Uterus (tissue), 2 donors: ENCODE measurements around the gene MTHFR.

Experiments
- POLR2A ChIP-seq, 2 donors: fragments of 450-650 bp; IDR thresholded peaks; one replicate each; pipeline ENCODE4 v1.6.1; 2016; ENCODE audit warnings: antibody characterized with exemption in 2 of 2, mild to moderate bottlenecking in 1 of 2, moderate library complexity in 1 of 2
- TF ChIP-seq, protein P1 (sequence below), 4 experiments: fragments of 200-600 bp in 2 of 4; fragments of 450-650 bp in 2 of 4; sonication (generic) in 2 of 4; IDR thresholded peaks; one replicate each; pipeline ENCODE4 v1.5.1; 2016 to 2019; ENCODE audit warnings: antibody characterized with exemption in 4 of 4, mild to moderate bottlenecking in 2 of 4, moderate library complexity in 1 of 4

DNA sequence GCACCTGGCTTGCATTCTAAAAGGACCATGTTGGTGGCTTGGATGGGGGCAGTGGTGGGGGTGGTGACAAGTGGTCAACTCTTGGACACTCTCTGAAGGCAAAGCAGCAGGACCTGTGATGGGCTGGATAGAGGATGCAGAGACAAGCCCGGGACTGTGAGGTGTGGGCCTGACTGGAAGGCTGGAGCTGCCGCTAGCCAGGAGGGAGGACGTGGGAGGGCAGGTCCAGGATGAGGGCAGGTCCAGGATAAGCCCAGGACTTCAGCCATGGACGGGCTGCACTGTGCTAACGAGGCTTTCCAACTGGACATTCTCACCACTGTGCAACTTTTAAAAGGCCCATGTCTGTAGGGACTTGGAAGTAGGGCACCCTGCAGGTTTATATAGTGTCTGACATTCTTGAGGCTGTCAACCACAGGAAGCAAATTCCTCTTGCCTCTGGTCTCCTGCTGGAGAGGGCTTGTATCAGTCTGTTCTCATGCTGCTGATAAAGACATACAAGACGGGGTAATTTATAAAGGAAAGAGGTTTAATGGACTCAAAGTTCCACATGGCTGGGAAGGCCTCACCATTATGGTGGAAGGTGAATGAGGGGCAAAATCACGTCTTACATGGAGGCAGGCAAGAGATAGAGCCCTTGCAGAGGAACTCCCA is 52.1 kb downstream of the MTHFR start:
- TF ChIP-seq POLR2A (IDR thresholded peaks at IDR 0.05), result no peak
- TF ChIP-seq, protein P1, sequence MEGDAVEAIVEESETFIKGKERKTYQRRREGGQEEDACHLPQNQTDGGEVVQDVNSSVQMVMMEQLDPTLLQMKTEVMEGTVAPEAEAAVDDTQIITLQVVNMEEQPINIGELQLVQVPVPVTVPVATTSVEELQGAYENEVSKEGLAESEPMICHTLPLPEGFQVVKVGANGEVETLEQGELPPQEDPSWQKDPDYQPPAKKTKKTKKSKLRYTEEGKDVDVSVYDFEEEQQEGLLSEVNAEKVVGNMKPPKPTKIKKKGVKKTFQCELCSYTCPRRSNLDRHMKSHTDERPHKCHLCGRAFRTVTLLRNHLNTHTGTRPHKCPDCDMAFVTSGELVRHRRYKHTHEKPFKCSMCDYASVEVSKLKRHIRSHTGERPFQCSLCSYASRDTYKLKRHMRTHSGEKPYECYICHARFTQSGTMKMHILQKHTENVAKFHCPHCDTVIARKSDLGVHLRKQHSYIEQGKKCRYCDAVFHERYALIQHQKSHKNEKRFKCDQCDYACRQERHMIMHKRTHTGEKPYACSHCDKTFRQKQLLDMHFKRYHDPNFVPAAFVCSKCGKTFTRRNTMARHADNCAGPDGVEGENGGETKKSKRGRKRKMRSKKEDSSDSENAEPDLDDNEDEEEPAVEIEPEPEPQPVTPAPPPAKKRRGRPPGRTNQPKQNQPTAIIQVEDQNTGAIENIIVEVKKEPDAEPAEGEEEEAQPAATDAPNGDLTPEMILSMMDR (IDR thresholded peaks at IDR 0.05), result no peak
